Ramos (cell line): ENCODE results near the gene RAC3.

Experiments
- in situ Hi-C: fragments of 300-500 bp; cut with MboI; formaldehyde crosslinking; loops from one replicate; pipeline ENCODE4 v1.14.3; 2022; ENCODE audit warnings: low sequenced_read_pairs; ENCODE audit not compliant: unreplicated experiment

Gene RAC3

GRCh38 chr17:82021900-82022309 lies 9.6 kb upstream of the RAC3 start:
- in situ Hi-C loops: loop anchor here (5.0 kb wide), 1 partner anchor 65 kb away; no protein-coding TSS in a partner anchor

GRCh38 chr17:82022310-82022980 lies 9.0 kb upstream of the RAC3 start, which contains the start of gene CENPX:
TSS of gene CENPX (minus strand) at chr17:82022878. CDS start at chr17:82022861, 17 bp downstream.
- in situ Hi-C loops: loop anchor here (5.0 kb wide), 1 partner anchor 65 kb away; no protein-coding TSS in a partner anchor

- in situ Hi-C loops: loop anchor here (5.0 kb wide), 1 partner anchor 66 kb away; no protein-coding TSS in a partner anchor
Observed at GRCh38 chr17:82022981-82023446, 8.5 kb upstream of the RAC3 start, which contains the start of gene LRRC45. TSS of gene LRRC45 (plus strand) at chr17:82023305. CDS start at chr17:82023644, 339 bp downstream.

- in situ Hi-C loops: loop anchor here (5.0 kb wide), 1 partner anchor 66 kb away; no protein-coding TSS in a partner anchor
Observed at GRCh38 chr17:82023447-82024241, 7.8 kb upstream of the RAC3 start.

- in situ Hi-C loops: loop anchor here (5.0 kb wide), 1 partner anchor 68 kb away; no protein-coding TSS in a partner anchor
Observed at GRCh38 chr17:82024859-82025258, 6.6 kb upstream of the RAC3 start.

GRCh38 chr17:82025401-82026107 lies 5.9 kb upstream of the RAC3 start:
- in situ Hi-C loops: no loop called here

GRCh38 chr17:82028246-82028645 lies 3.2 kb upstream of the RAC3 start:
- in situ Hi-C loops: no loop called here

- in situ Hi-C loops: no loop called here
Observed at GRCh38 chr17:82028966-82029365, 2.5 kb upstream of the RAC3 start.

GRCh38 chr17:82029391-82029790 lies 2.1 kb upstream of the RAC3 start:
- in situ Hi-C loops: no loop called here

GRCh38 chr17:82029990-82030469 lies 1.4 kb upstream of the RAC3 start:
- in situ Hi-C loops: loop anchor here (5.0 kb wide), 1 partner anchor 127 kb away; no protein-coding TSS in a partner anchor

GRCh38 chr17:82030470-82031302 lies 792 bp upstream of the RAC3 start:
- in situ Hi-C loops: loop anchor here (5.0 kb wide), 1 partner anchor 127 kb away; no protein-coding TSS in a partner anchor

GRCh38 chr17:82031885-82032627 lies 578 bp downstream of the RAC3 start:
- in situ Hi-C loops: loop anchor here (5.0 kb wide), 1 partner anchor 125 kb away; no protein-coding TSS in a partner anchor

GRCh38 chr17:82033359-82034085 lies 2.0 kb downstream of the RAC3 start:
- in situ Hi-C loops: loop anchor here (5.0 kb wide), 1 partner anchor 124 kb away; no protein-coding TSS in a partner anchor

- in situ Hi-C loops: loop anchor here (5.0 kb wide), 1 partner anchor 123 kb away; no protein-coding TSS in a partner anchor
Observed at GRCh38 chr17:82034371-82035011, 3.0 kb downstream of the RAC3 start.

- in situ Hi-C loops: no loop called here
Observed at GRCh38 chr17:82035488-82035887, 4.0 kb downstream of the RAC3 start.

GRCh38 chr17:82035956-82036633 lies 4.6 kb downstream of the RAC3 start:
- in situ Hi-C loops: no loop called here
